AG09309 (cell line): ENCODE data around the gene KCNG2.
A peak's percentile ranks its signal among the peaks of the same experiment; 100 is the strongest.

Experiments
- DNase-seq: peaks from one replicate; pipeline ENCODE4 v3.0.0-alpha.2; 2010; ENCODE audit warnings: low read depth
- H3K4me3 ChIP-seq: 2 replicates; pipeline ENCODE4 v1.5.1; 2011; ENCODE audit warnings: mild to moderate bottlenecking, low read depth, low read length, moderate library complexity; ENCODE audit not compliant: control insufficient read depth
- TF ChIP-seq, protein P1 (sequence below): IDR thresholded peaks from 2 replicates; pipeline ENCODE4 v1.5.1; 2011; ENCODE audit warnings: mild to moderate bottlenecking, low read depth, low read length, inconsistent platforms; ENCODE audit not compliant: insufficient read depth, control insufficient read depth; ENCODE audit errors: missing control alignments

The KCNG2 gene

DNA sequence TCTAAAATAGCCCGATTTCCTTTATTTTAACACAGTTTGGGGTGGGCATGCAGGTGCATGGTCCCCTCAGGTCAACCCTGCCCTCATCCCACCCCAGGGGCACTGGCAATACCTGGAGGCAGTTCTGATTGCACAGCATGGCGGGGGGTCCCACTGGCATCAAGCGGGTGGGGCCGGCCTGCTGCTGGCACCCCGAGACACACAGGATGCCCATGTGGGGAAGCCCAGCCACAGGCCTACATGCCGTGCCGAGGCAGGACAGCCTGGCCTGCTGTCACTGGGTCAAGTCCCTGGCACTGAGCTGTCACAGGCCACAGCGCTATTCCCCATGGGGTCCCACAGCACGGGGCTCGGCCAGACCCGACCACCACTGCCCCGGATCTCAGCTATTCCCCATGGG is 11.9 kb upstream of the KCNG2 start:
- TF ChIP-seq, protein P1, sequence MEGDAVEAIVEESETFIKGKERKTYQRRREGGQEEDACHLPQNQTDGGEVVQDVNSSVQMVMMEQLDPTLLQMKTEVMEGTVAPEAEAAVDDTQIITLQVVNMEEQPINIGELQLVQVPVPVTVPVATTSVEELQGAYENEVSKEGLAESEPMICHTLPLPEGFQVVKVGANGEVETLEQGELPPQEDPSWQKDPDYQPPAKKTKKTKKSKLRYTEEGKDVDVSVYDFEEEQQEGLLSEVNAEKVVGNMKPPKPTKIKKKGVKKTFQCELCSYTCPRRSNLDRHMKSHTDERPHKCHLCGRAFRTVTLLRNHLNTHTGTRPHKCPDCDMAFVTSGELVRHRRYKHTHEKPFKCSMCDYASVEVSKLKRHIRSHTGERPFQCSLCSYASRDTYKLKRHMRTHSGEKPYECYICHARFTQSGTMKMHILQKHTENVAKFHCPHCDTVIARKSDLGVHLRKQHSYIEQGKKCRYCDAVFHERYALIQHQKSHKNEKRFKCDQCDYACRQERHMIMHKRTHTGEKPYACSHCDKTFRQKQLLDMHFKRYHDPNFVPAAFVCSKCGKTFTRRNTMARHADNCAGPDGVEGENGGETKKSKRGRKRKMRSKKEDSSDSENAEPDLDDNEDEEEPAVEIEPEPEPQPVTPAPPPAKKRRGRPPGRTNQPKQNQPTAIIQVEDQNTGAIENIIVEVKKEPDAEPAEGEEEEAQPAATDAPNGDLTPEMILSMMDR = no peak
- H3K4me3 ChIP-seq = no peak overlapping the region
- DNase-seq = no peak

DNA sequence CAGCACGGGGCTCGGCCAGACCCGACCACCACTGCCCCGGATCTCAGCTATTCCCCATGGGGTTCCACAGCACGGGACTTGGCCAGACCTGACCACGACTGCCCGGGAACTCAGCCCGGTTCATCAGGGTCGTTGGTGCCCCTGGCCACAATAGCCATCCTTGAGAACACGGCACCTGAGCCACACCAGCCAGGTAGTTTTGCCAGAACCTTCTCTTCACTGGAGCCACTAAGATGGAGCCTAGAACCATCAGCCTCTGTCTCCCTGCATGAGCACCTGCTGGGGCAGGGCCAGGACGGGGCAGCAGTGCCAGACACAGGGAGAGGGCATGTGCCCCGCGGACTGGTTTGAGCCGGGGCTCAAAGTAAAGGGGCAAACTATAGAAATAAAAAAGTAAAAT is 11.4 kb upstream of the KCNG2 start:
- DNase-seq = no peak
- TF ChIP-seq, protein P1 = no peak
- no peak overlapping the region for H3K4me3 ChIP-seq

DNA sequence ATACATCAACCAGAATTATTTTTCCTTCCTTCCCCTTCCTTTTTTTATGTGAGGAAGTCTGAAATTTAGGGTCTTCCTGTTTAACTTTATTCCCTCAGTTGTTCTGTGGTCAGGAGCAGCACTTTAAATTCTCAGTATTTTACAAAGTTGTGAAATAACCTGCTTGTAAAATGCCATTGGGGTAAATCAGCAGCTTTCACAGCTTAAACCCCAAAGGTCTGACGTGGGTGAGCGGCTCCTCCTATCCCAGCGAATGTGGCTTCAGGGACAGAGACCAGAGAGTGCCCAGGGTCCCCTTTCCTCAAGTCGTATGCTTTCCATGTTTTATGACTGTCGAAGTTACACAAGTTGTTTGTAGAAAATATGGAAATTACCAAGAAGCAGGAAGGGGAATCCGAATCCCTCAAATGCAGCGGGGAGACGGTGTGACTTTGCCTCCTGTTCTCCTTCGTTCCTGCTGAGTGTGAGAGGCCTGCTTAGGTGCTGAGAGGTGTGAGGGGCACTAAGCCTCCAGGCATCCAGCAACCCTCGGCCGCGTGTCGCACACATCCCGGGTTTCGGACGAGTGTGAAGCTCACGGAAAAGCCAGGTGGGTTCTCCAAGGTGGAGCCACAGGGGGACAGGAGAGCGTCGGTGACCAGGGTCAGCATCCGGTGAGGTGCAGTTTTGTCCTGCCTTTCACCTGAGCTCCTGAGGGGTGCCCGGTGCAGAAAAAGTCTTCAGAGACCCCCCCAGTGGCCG is 10.8 kb upstream of the KCNG2 start:
- TF ChIP-seq, protein P1 = no peak
- no peak overlapping the region for H3K4me3 ChIP-seq
- DNase-seq = peak; percentile 84

DNA sequence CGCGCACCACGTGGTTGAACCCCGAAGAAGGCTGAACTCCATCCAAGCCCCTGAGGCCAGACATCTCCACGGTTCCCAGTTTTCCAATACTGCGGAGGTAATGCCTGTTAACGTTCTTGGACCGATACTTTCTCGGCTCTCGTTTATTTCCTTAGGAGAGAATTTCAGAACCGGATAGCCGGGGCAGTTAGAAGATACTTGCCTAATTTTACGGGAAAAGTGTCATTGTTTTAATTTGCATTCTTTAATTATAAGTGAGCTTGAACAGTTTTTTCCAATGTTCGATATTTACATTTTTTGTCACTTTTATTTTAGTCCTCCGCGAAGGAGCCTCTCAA is 10.2 kb upstream of the KCNG2 start:
- no peak for DNase-seq
- TF ChIP-seq, protein P1 = no peak
- no peak overlapping the region for H3K4me3 ChIP-seq

DNA sequence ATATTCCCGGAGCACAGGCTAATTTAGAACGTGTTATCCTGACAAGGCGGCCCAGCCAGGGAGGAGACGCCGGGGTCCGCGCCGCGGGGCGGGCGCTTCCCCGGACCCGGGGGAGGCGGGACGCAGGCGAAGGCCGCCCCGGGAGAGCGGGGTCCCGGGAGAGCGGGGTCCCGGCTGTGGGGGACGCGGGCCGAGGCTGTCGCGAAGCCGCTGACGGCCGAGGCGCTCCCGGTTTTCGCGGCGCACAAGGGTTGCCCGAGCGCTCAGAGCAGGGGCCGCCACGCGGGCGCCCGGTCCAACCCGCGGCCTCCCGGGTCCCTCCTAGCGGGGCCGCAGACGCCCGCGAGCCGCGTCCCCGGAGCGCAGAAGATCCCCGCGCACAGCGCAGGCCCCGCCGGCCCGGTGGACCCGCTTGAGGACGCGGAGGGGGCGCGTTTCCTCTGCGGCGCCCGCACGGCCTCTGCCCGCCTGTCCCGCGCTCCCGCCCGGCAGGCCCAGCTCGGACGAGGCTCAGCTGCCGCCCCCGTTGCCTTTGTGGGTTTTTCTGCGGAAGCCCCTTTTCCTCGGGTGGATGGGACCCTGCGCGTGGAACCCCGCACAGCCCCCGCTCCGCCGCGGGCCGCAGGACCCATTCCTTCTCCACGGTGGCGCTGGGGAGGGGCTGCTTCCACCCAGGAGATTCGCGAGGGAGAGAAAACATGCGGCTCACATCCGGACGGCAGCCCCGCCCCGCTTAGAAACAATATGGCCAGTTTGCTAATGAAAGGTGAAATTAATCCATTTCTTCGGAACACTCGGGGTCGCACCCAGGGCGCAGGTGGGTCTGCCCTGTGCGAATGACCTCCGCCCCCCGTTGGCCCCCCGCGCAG is 9.6 kb upstream of the KCNG2 start:
- H3K4me3 ChIP-seq = no peak overlapping the region
- TF ChIP-seq, protein P1 = no peak
- DNase-seq = no peak

DNA sequence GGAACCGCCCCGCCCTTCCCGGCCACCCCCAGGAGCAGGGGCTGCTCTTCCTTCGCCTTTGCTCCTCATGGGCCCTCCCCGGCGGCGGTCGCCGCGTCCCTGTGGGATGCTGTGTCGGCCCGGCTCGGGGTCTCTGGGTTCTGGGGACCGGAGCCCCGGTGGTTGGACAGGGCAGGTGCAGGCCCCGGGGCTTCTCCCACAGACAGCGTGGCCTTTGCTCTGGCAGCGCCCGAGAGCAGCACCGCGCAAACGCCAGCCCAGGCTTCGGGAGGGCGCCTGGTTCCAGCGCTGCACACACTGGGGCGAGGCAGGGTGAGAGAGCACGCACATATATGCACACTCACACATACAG is 9.0 kb upstream of the KCNG2 start:
- no peak for DNase-seq
- H3K4me3 ChIP-seq = no peak overlapping the region
- TF ChIP-seq, protein P1 = no peak
